HG03457 (cell line): ENCODE measurements around the gene NDUFS7.
"Not testable (repeated sequence)": the region's sequence is repeated elsewhere in the genome, so short reads cannot be mapped to it uniquely, and the experiment has no call there.

Experiments used
- ATAC-seq: cut with Tn5 transposase; IDR thresholded peaks from one replicate; pipeline ENCODE4 v1.9.1; 2021; ENCODE audit warnings: moderate number of reproducible peaks; ENCODE audit not compliant: unreplicated experiment

The NDUFS7 gene

DNA sequence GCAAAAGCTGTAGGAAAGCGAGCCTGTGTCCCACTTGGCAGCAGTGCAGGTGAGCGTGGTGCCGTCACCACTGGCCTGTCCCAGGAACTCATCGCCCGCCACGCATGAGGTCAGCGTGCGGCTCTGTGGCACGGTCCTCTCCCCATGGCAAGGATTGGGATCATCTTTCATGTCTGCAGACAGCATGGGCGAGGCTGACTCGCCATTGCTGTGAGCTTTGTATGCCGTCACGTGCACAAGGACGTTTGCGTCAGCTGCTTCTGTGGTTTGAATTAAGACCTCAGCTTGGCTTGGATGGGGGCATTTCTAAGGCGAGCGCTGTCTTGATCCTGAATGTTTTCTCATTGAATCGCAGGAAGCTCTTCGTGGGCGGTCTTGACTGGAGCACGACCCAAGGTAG is 33.4 kb downstream of the NDUFS7 start:
- ATAC-seq = no peak

DNA sequence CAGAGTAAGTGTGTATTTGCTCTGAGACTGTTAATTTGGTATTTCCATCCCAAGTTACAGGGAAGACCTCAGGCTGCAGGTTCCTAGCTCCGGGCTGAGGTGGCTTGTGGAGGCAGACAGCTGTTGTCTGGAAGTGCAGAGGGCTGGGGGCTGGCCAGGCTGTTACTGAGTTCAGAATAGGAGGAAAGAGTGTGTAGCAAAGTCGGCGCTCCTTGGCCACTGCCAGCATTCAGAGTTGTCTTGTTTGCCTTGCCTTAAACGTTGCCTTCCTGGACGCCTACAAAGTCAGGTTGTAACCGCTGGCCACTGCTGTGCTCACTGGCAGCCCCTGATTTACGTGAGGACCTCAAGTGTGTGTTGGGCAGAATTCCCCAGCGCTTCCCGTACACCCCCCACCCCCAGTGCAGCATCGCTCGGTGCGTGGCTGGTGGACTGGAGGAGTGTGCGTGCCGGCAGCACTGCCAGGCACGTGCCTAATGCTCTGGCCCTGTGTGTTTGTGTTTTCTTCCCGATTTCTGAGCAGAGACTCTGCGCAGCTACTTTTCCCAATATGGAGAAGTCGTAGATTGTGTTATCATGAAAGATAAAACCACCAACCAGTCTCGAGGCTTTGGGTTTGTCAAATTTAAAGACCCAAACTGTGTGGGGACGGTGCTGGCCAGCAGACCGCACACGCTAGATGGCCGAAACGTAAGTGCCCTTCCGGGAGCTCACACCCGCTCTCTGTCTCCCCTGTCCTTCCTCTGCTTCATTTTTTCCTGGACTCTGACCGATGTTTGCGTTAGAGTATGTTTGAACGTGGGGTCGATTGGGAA is 34.2 kb downstream of the NDUFS7 start:
- no peak for ATAC-seq

DNA sequence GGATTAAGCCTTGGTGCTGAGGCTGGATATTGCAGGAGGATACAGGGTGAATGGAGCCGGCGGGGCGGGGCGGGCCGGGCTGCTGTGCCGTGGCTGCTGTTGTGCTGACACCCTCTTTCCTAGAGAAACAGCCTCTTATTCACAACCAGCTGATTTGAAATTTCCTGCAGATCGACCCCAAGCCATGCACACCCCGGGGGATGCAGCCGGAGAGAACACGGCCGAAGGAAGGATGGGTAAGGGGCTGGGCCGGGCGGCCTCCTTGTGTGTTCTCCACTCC is 34.7 kb downstream of the NDUFS7 start:
- ATAC-seq = no peak

DNA sequence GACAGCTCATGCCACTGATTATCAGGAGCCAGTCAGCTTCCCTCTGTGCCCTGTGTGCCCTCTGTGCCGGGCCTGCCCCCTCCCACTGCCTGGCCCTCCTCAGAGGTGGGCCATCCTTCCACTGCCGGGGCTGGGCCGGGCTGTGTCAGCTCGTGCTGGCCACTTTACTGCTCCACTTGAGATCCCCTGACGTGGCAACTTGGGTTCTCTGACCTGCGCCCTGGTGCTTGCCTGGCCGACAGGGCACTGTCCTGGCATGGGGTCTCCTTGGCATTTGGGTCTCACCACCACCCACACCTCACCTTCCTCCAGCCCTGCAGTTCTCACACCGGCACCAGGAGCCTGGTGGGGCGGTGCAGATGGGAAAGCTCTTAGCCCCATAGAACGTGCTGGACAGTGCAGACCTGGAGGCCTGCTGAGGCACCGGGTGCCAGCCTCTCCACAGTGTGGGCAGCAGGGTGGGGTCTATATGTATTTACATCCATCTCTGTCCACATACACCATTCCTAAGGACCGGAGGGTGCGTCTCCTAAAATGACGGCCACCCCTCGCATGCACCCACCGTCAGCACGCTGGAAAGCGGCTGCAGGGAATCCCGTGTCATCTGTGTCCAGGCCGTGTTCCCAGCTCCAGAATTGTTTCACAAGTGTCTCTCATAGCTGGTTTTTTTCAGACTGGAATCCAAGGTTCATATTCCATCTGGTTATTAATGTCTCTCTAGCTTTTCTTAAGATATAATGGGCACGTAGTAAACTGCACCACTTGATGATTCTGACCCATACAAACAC is 35.4 kb downstream of the NDUFS7 start:
- ATAC-seq = no peak

DNA sequence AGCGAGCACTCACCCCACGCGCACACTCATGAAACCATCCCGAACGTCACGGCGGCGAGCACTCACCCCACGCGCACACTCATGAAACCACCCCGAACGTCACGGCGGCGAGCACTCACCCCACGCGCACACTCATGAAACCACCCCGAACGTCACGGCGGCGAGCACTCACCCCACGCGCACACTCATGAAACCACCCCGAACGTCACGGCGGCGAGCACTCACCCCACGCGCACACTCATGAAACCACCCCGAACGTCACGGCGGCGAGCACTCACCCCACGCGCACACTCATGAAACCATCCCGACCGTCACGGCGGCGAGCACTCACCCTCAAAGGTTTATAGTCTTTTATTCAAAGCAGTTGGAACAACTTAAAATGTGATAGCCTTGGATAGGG is 36.4 kb downstream of the NDUFS7 start:
- not testable (repeated sequence) for ATAC-seq

DNA sequence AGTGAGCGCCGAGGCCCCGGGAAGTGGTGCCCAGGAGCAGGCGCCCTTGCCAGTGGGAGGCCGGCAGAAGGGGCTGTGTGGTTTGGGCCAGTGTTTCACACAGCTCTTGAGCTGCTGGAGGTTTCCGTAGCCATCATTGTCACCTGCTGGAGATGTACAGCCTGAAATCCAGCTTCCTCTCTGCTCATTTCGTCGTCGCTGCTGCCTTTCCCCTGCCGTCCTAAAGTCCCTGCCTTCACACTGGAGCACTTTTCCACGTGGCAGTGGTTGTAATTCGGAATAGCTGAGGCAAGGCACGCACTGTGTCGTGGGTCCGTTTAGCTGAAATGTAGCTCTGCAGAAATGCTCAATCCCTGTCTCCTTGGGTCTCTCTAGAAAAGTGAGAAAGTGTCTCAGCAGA is 36.9 kb downstream of the NDUFS7 start:
- no peak for ATAC-seq

DNA sequence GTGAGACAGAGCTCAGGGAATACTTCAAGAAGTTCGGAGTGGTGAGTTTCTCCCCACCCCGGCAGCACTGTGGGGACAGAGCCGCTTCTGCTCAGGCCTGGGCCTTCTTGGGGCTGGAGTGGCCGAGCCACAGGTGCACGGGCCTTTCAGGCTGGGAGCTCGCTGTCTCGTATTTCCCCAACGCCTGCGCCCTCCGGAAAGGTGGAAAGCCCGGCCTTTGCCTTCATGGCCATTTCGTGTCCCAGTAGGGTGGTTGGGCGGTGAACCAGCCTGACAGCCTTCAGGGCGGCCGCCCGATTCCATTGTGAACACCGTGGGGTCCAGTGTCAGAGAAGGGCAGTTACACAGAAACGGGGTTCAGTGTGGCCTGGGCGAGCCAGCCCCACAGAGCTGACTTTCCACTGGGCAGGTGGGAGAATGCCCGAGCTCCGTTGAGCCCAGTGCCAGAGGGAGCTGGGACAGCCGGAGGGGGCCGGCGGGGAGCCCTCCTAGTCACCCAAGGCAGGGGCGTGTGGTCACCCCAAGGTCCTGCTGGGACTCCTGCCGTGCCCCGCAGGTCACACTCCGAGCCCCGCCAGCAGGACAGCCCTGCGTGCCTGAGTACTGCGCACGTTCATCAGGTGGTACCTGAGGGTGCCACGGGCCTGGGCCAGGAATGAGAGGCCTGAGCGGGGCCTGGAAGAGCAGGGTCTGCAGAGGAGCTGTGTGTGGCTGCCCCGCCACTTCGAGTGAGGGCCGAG is 37.7 kb downstream of the NDUFS7 start:
- no peak for ATAC-seq

DNA sequence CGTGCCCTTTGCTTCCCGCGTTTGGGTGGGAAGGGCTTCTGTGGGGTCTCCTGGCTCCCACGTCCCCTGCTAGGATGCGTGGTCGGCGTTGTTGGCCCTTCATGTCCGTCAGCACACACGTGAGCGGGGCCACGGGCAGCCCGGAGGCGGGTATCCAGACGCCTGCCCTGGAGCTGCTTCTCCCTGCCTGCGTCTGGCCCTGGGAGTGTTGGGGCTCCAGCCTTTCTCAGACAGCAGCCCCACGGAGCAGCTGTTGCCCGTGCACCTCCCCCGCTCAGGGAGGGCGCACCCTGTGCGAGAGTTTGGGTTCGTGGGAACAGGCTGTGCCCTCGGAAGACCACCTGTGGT is 38.2 kb downstream of the NDUFS7 start:
- no peak for ATAC-seq

DNA sequence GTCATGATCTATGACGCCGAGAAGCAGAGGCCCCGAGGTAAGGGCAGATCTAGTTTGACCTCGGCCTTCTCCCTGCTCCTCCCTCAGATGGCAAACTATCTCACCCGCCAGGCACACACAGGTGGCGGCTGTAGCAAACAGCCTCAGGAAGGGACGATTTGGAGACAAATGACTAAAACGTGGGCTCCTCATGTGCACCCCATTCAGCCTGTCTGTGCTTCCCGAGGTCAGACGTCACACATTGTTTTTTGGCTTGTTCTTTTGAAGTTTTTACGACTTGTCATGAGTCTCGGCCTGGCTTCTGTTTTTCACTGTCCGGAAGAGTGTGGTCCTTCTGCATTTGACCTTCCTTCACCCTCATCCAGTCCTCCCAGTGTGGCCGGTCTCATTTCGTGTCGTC is 38.7 kb downstream of the NDUFS7 start:
- ATAC-seq = no peak

DNA sequence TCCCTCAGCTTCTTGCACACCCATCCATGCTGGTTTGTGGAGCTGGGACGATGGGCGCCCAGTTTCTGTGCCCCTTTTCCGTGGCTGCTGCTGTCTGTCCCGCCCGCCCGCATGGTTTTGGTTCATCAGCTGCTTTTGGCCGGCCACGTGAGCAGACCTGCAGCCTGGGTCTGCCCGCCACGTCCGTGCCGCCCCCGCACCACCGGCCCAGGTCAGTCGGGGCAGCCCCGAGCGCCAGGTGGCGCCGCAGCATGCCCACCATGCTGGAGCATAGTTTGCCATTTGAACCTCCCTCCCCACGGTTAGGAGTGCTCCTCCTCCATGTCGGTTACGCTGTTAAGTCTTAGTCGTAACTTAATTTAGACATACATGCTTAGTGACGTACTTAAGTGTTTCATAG is 39.2 kb downstream of the NDUFS7 start:
- no peak for ATAC-seq

DNA sequence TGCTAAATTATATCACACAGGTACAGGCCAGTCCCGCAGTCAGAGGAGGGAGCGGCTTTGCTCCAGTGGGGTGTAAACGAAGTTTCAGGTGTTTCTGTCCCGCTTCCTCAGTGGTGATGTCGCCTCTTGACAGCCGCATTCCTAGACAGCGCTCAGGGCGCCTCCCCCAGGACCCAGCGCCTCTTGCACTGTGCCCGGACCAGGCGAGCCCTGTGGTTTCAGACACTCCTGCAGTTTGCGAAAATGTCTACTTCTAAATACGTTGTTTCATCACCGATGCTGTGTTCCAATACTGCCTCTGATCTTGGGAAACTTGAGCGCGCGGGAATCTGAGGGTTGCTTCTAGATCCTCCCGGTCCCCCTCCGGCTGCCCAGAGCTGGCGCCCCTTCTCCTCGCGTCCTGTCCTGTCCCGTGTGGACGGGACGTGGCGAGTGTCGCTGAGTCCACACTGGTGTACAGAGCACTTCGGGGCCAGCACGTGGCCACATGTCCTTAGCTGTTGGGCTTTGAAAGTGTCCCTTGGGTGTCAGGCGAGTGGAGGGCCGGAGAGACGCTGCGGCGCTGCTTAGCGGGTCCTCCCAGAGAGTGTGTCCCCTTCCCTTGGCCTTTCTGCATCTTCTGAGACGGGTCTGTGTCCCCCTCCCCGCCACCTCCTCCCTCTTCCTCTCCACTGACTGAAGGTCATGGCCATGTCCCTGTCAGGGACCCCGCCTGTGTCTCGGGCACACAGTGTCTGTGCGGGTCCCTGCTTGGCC is 39.9 kb downstream of the NDUFS7 start:
- no peak for ATAC-seq

DNA sequence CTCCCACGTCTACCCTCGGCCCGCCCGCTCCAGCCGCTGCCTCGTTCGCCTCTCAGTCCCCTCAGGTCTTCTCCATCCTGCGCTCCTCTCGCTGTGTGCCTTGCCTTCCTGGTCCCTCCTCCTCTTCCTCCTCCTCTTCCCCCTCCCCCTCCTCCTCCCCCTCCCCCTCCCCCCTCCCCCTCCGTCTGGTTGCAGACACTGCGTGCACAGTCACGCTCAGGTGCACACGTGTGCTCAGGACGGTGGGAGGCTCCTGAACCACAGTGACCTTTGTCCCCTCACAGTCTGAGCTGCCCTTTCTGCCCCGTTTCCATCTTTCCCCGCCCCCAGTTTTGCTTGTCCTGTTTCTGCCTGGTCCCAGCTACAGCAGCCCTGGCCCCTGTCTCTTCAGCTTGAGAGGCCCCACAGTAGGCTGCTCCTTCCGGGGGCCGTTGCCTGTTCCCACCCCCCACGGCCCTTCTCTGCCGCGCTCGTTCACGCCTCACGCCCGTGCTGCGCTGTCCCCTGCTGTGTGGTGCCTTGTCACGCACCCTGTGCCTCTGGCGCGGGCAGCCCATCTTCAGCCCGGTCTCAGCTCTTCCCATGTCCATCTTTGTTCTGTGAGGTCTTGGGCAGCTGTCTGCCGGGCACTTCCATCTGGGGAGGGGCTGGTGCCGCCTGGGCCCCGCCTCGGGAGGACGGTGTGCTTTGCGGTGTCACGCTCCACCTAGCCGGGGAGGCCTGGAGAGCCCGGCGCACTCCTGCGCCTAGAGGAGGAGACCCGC is 40.7 kb downstream of the NDUFS7 start:
- ATAC-seq = no peak

DNA sequence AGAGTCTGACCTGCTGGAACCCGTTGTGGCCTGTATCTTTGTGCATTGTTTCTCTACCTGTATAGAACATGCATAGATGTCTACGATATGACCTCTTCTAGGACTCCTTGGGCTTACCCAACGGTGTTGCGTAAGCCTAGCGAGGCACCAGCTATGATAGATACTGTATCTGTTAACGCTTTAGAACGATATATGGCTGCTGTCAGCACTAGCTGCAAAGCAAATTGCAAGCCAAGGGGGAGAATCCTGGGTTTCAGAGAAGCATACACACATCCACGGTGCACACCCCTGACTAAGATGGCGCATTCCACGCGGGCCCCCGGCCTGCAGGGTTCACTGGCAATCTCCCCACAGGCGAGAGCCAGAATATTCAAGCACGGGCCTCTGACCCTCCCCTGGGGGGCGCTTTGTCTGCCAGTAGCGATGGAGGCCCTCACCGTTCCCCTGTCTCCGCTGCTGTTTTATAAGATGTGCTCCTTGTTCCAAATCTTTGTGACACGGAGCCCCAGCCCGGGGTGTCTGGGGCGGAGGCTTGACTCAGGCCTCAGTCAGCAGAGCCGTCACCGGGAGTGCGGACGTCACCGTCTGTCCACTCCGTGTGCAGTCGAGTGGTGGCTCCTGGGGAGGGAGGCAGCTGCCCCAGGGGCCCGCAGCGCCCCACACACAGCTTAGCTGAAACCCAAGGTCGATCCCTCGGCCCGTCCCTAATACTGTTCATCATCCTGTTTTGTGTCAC is 41.6 kb downstream of the NDUFS7 start:
- no peak for ATAC-seq

DNA sequence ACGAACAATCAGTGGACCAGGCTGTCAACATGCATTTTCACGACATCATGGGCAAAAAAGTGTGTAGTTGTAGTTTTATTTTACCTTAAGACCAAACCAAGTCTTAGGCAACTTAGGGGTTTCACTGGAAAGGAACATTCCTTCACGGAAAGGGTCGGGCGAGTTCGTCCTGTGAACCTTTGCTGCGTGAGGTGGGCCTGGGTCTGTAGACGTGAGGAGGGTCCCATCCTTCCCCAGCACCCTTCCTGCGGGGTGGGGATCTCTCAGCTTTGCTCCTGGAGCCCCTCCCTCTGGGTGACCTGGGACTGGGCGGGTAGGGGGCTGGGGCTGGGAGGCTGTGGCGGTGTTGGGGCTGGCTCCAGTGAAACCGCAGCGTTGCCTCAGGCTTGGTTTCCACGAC is 42.2 kb downstream of the NDUFS7 start:
- ATAC-seq = no peak

DNA sequence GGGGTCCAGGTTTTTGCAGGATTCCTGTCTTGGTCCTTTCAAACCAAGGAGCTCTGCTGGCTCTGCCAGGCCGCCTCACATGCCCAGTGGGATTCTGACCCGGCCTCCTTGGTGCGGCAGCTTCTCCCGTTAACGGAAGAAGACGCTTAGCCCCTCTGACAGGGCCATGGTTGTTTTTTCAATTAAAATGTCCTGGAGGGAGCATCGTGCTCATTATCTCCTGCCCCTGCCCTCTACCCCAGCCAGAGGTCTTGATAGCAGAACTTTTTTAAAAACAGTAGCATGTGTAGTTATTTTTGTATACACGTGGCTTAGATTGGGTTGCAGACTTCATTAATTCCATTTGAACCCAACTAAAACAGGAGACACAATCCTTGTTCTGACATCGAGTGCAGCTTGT is 43.0 kb downstream of the NDUFS7 start:
- no peak for ATAC-seq

DNA sequence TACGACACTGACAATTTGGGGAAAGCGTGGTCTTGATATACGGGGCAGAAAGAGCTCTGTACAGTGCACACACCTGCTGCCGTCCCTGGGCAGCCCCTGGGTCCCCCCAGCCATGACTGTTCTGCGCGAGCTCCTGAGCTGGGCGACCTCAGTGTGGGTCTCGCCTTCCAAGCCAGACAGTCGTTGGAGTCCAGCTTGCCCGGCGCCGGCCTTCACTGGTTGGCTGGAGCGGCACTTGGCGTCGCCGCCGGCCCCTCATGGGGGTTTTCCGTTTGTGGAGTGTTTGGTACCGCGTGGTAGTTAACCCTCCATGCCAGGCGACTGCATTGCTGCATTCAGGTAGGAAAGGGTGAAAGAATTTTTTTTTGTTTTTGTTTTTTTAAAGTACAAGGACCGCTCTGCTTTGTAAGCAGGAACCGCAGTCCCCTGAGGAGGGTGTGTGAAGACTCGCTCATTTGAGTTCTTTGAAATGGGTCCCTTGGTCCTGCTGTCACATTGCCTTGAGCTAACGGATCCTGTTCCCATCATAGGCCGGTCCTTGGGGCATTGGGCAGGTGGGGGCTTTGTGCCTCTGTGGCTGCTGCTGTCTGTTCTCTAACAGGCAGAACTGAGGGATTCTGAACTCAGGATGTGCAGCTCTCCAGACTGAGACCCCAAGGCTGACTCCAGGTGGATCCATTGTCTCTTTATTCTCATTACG is 43.7 kb downstream of the NDUFS7 start:
- no peak for ATAC-seq

DNA sequence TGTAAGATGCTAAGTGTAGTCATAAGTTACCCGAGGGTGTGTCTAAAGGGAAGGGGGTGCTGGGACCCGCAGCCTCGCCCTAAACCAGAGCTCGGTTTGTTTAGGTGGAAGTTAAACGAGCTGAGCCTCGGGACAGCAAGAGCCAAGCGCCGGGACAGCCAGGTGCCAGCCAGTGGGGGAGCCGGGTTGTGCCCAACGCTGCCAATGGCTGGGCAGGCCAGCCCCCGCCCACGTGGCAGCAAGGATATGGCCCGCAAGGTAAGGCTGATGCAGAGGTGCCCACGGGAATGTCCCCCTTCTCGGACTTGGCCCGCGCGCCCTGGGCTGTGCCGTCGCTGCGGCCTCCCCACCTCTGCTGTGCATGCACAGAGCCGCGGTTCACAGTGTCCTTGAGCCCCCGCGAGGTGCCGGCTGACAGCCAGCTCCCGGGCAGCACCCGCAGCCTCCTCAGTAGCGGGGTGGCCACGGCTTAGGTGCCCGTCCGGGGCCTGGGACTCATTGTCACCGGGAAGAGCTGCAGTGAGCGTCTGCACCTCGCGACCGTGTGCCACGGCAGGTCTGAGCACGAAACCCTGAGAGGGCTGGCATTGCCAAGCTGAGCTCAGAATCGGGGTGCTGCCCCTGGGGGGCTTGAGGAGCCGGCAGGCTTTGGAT is 45.2 kb downstream of the NDUFS7 start:
- ATAC-seq = no peak

DNA sequence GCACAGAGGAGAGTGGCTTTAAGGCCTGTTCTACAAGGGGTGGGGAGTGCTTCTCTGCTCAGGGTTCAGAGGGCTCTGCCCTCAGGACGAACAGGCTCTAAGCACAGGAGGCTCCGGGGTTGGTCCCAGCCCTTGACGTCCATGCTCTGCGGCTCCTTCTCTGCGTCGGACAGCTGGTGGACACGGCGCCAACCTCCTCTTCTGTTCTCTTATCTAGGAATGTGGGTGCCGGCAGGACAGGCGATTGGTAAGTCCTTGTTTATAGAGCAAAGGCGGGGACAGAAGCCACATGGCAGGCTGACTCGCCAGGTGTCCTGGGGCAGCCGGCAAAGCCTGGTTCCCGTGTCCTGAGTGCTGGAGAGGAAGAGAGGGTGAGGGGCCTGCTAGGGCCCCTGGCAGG is 46.0 kb downstream of the NDUFS7 start:
- ATAC-seq = no peak

DNA sequence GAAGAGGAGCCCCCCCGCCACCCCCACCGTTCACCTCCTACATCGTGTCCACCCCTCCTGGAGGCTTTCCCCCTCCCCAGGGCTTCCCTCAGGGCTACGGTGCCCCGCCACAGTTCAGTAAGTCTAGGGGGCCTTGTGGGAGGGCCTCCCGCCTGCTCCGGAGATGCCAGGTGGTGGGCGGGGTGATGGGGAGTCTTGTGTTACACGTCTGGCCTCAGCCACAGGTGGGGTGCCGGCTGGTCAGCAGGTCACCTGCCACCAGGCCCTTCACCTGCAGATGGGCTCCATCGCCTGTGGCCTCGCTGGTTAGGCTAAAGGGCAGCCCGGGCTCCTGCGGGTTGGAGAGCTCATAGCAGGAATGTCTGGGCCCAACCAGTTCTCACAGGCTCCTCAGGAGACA is 46.5 kb downstream of the NDUFS7 start:
- ATAC-seq = no peak
